HepG2 (cell line): ENCODE data around the gene MARS2. TPM values are rescaled to one million over a fixed set of nuclear protein-coding genes. Genes with fewer than 3 reads are reported as not detected.
A peak's percentile ranks its signal among the peaks of the same experiment; 100 is the strongest.

Experiments used
- CENPT ChIP-seq: sonication (generic); formaldehyde crosslinking; IDR thresholded peaks from 2 replicates; pipeline ENCODE4 v1.8.0; 2022; ENCODE audit warnings: low read depth, mild to moderate bottlenecking, moderate library complexity, missing genetic modification reagents
- KDM4B ChIP-seq: sonication (generic); formaldehyde crosslinking; IDR thresholded peaks from 2 replicates; pipeline ENCODE4 v1.4.0; 2020; ENCODE audit warnings: missing genetic modification reagents
- KLF15 ChIP-seq: sonication (generic); formaldehyde crosslinking; IDR thresholded peaks from 2 replicates; pipeline ENCODE4 v1.8.1; 2023; ENCODE audit warnings: borderline replicate concordance, mild to moderate bottlenecking, inconsistent platforms, missing genetic modification reagents, mixed read lengths
- KLF16 ChIP-seq, 2 experiments: sonication (generic) in 1 of 2; formaldehyde crosslinking in 1 of 2; IDR thresholded peaks; 2 replicates each; pipeline versions ENCODE4 v1.6.1 to v1.8.0; 2016 to 2023; ENCODE audit warnings: missing genetic modification reagents in 2 of 2, missing compliant biosample characterization in 1 of 2
- PHF8 ChIP-seq: sonication (generic); formaldehyde crosslinking; IDR thresholded peaks from 2 replicates; pipeline ENCODE4 v1.5.0; 2020; ENCODE audit warnings: missing genetic modification reagents
- RXRA ChIP-seq: sonication (generic); formaldehyde crosslinking; IDR thresholded peaks from 2 replicates; pipeline ENCODE4 v1.5.1; 2020; ENCODE audit warnings: missing genetic modification reagents
- SIX4 ChIP-seq: sonication (generic); formaldehyde crosslinking; IDR thresholded peaks from 2 replicates; pipeline ENCODE4 v1.4.0; 2020; ENCODE audit warnings: missing genetic modification reagents
- TEAD3 ChIP-seq: optimal IDR thresholded peaks from 2 replicates; pipeline ENCODE3; 2016; ENCODE audit warnings: borderline replicate concordance
- YEATS4 ChIP-seq: sonication (generic); formaldehyde crosslinking; IDR thresholded peaks from 2 replicates; pipeline ENCODE4 v1.4.0; 2020; ENCODE audit warnings: missing genetic modification reagents, borderline replicate concordance
- ZFP37 ChIP-seq: sonication (generic); formaldehyde crosslinking; IDR thresholded peaks from 2 replicates; pipeline ENCODE4 v1.4.0; 2020; ENCODE audit warnings: missing genetic modification reagents, borderline replicate concordance
- ZNF30 ChIP-seq: sonication (generic); formaldehyde crosslinking; IDR thresholded peaks from 2 replicates; pipeline ENCODE4 v1.5.0; 2020; ENCODE audit warnings: mild to moderate bottlenecking, missing genetic modification reagents
- ZNF317 ChIP-seq: sonication (generic); formaldehyde crosslinking; IDR thresholded peaks from 2 replicates; pipeline ENCODE4 v1.5.0; 2020; ENCODE audit warnings: mild to moderate bottlenecking, missing genetic modification reagents
- ZNF343 ChIP-seq: sonication (generic); formaldehyde crosslinking; IDR thresholded peaks from 2 replicates; pipeline ENCODE4 v1.4.0; 2020; ENCODE audit warnings: mild to moderate bottlenecking, missing genetic modification reagents
- polyA plus RNA-seq, 8 experiments: library from polyadenylated mRNA; depleted of rRNA in 3 of 8; stranded (reverse) in 7 of 8; unstranded in 1 of 8; fragments of >200 nt; fragmentation: Illumina TruSeq in 4 of 8; extraction: Trizol in 4 of 8; gene quantifications; 2 replicates each; pipeline versions ENCODE4 v1.2.1 to v1.2.3, GENCODE V29; 2011 to 2016; ENCODE audit warnings: low read depth in 4 of 8, missing spikeins in 1 of 8, mixed read lengths in 1 of 8; ENCODE audit not compliant: insufficient read depth in 1 of 8
- total RNA-seq, 5 experiments: library from RNA; depleted of rRNA; stranded (reverse); fragments of >200 nt; fragmentation: Illumina TruSeq; extraction: Trizol; gene quantifications; 2 replicates each; pipeline ENCODE4 v1.2.3, GENCODE V29; 2016; ENCODE audit warnings: low read depth in 1 of 5
- TF ChIP-seq, protein P1 (sequence below): sonication (generic); formaldehyde crosslinking; IDR thresholded peaks from 2 replicates; pipeline ENCODE4 v1.9.0; 2021; ENCODE audit warnings: mild to moderate bottlenecking, missing genetic modification reagents
- TF ChIP-seq, protein P2 (sequence below): sonication (generic); formaldehyde crosslinking; IDR thresholded peaks from 2 replicates; pipeline ENCODE4 v1.8.0; 2022; ENCODE audit warnings: mild to moderate bottlenecking, missing genetic modification reagents
- TF ChIP-seq, protein P3 (sequence below): sonication (generic); formaldehyde crosslinking; IDR thresholded peaks from 2 replicates; pipeline ENCODE4 v1.9.0; 2021; ENCODE audit warnings: missing genetic modification reagents, mild to moderate bottlenecking, borderline replicate concordance

The MARS2 gene
- total and polyA plus RNA-seq, 2 of the 13 experiments (the other 11 are each of a cell fraction or from before 2014, with no cell fraction given) = 6.9 to 16.2 TPM

DNA sequence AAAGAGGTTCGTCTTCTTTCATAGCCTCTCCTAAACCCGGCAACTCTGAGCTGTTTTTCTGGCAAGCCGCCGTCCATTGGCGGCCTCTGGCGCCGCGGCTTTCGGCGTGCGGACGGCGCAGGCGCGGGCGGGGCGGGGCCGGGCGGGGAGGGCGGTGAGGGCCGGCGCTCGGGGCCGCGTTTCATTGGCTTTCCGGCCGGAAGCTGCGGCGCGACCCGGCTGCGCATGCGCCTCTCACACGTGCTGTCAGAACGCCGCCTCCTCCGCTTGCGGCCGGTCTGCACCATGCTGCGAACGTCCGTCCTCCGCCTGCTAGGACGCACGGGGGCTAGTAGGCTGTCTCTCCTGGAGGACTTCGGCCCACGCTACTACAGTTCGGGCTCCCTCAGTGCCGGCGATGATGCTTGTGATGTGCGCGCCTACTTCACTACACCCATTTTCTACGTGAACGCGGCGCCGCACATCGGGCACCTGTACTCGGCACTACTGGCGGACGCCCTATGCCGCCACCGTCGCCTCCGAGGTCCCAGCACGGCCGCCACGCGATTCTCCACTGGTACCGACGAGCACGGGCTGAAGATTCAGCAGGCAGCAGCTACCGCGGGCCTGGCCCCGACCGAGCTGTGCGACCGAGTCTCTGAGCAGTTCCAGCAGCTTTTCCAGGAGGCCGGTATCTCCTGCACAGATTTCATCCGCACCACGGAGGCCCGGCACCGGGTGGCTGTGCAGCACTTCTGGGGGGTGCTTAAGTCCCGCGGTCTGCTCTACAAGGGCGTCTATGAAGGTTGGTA, at the start of gene MARS2 (continued):
- peak; percentile 13; the same call in 1 of the 2 replicates for TF ChIP-seq SIX4 (CRISPR knock-in tag)
- TF ChIP-seq ZFP37 (CRISPR knock-in tag) = no peak
- peak; percentile 83; the same call in 1 of the 2 replicates for TF ChIP-seq YEATS4 (CRISPR knock-in tag)
- TF ChIP-seq, protein P1, sequence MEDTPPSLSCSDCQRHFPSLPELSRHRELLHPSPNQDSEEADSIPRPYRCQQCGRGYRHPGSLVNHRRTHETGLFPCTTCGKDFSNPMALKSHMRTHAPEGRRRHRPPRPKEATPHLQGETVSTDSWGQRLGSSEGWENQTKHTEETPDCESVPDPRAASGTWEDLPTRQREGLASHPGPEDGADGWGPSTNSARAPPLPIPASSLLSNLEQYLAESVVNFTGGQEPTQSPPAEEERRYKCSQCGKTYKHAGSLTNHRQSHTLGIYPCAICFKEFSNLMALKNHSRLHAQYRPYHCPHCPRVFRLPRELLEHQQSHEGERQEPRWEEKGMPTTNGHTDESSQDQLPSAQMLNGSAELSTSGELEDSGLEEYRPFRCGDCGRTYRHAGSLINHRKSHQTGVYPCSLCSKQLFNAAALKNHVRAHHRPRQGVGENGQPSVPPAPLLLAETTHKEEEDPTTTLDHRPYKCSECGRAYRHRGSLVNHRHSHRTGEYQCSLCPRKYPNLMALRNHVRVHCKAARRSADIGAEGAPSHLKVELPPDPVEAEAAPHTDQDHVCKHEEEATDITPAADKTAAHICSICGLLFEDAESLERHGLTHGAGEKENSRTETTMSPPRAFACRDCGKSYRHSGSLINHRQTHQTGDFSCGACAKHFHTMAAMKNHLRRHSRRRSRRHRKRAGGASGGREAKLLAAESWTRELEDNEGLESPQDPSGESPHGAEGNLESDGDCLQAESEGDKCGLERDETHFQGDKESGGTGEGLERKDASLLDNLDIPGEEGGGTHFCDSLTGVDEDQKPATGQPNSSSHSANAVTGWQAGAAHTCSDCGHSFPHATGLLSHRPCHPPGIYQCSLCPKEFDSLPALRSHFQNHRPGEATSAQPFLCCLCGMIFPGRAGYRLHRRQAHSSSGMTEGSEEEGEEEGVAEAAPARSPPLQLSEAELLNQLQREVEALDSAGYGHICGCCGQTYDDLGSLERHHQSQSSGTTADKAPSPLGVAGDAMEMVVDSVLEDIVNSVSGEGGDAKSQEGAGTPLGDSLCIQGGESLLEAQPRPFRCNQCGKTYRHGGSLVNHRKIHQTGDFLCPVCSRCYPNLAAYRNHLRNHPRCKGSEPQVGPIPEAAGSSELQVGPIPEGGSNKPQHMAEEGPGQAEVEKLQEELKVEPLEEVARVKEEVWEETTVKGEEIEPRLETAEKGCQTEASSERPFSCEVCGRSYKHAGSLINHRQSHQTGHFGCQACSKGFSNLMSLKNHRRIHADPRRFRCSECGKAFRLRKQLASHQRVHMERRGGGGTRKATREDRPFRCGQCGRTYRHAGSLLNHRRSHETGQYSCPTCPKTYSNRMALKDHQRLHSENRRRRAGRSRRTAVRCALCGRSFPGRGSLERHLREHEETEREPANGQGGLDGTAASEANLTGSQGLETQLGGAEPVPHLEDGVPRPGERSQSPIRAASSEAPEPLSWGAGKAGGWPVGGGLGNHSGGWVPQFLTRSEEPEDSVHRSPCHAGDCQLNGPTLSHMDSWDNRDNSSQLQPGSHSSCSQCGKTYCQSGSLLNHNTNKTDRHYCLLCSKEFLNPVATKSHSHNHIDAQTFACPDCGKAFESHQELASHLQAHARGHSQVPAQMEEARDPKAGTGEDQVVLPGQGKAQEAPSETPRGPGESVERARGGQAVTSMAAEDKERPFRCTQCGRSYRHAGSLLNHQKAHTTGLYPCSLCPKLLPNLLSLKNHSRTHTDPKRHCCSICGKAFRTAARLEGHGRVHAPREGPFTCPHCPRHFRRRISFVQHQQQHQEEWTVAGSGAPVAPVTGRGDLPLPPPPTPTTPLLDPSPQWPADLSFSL = no peak; the same call in 1 of the 2 replicates
- TF ChIP-seq PHF8 (CRISPR knock-in tag) = peak; percentile 96
- peak; percentile 69; the same call in 1 of the 2 replicates for TF ChIP-seq RXRA (CRISPR knock-in tag)
- TF ChIP-seq KLF15 = 0 out of 2 replicates have a peak, but pooled peaks have one; percentile 40
- 0 out of 2 replicates have a peak, but pooled peaks have one; percentile 80 for TF ChIP-seq ZNF30
- peak; percentile 23; the same call in 1 of the 2 replicates for TF ChIP-seq KDM4B (CRISPR knock-in tag)
- TF ChIP-seq ZNF343 = peak; percentile 84; the same call in 1 of the 2 replicates
- TF ChIP-seq KLF16 (CRISPR knock-in tag; IDR thresholded peaks at IDR 0.05) = peak in 1 of 2 experiments; percentile 91; a peak in 2 of 4 replicates
- TF ChIP-seq CENPT = 0 out of 2 replicates have a peak, but pooled peaks have one; percentile 55
- TF ChIP-seq, protein P2, sequence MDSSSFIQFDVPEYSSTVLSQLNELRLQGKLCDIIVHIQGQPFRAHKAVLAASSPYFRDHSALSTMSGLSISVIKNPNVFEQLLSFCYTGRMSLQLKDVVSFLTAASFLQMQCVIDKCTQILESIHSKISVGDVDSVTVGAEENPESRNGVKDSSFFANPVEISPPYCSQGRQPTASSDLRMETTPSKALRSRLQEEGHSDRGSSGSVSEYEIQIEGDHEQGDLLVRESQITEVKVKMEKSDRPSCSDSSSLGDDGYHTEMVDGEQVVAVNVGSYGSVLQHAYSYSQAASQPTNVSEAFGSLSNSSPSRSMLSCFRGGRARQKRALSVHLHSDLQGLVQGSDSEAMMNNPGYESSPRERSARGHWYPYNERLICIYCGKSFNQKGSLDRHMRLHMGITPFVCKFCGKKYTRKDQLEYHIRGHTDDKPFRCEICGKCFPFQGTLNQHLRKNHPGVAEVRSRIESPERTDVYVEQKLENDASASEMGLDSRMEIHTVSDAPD (CRISPR knock-in tag) = no peak
- TF ChIP-seq ZNF317 (CRISPR knock-in tag) = peak; percentile 85
- TF ChIP-seq, protein P3, sequence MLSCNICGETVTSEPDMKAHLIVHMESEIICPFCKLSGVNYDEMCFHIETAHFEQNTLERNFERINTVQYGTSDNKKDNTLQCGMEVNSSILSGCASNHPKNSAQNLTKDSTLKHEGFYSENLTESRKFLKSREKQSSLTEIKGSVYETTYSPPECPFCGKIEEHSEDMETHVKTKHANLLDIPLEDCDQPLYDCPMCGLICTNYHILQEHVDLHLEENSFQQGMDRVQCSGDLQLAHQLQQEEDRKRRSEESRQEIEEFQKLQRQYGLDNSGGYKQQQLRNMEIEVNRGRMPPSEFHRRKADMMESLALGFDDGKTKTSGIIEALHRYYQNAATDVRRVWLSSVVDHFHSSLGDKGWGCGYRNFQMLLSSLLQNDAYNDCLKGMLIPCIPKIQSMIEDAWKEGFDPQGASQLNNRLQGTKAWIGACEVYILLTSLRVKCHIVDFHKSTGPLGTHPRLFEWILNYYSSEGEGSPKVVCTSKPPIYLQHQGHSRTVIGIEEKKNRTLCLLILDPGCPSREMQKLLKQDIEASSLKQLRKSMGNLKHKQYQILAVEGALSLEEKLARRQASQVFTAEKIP (CRISPR knock-in tag) = no peak
- TF ChIP-seq TEAD3 (CRISPR knock-in tag) = peak; percentile 62
